Measurements from ENCODE around the gene NDNF. TPM values are rescaled to one million over a fixed set of nuclear protein-coding genes. Genes with fewer than 3 reads are reported as not detected.

Gene NDNF
- total RNA-seq, 5 donors from 2014 or later (not counting 1 experiment from before 2014, with no cell fraction given): 0.36 to 0.47 (median 0.41) TPM; not detected in 2

DNA sequence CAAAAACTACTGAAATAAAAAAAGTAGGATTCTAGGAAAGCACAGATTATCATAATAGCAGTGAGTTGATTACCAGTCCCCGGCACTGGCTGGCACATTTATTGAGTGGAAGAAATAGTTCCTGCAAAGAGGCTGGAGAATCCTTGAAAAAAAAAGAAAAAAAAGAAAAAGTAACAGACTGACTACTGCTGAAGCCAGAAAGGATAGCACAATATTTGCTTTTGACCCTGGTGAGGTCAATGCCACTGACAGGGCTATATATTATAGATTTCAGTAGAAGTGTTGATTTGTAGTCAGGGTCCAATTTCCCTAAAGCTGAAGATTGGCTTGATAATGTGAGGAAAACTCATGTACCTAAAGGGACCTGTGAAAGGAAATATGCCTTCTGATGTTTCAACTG is 64.7 kb downstream of the NDNF start:
- Mint-ChIP-seq H3K4me1 (peaks cover 44 to 65% (median 55%) of the 10 kb centered on the region in 3 donors), H3K27ac (no peak overlapping the region), H3K27me3 (peaks cover 0 to 3% of the 10 kb centered on the region in 2 donors), H3K36me3 (no peaks in the 10 kb centered on the region), H3K4me3 (no peak overlapping the region), H3K9me3 (no peaks in the 10 kb centered on the region)
- ChIA-PET CTCF (no interaction called here), POLR2A (no interaction called here)
- DNase-seq (no peak), ATAC-seq (replicated peaks in 1 of 4) (no peak)
- Histone ChIP-seq H3K27ac (ENCODE audit: low read length) (no peak overlapping the region), H3K27me3 (replicated peaks in 1 of 2; ENCODE audit: control insufficient read depth in 2 of 2, extremely low read depth in 1 of 2, insufficient read depth in 2 of 2, low read length in 1 of 2) (peaks cover 0 to 4% of the 10 kb centered on the region in 2 experiments), H3K4me3 (ENCODE audit: control insufficient read depth in 1 of 2, extremely low read depth in 1 of 2, low read length in 1 of 2) (no peak overlapping the region), H3K9me3 (no peaks in the 10 kb centered on the region), H3K4me1 (ENCODE audit: control insufficient read depth in 1 of 2, extremely low read depth in 1 of 2, insufficient read depth in 2 of 2, low read length in 2 of 2) (peaks cover 3 to 34% of the 10 kb centered on the region in 2 experiments), H3K36me3 (ENCODE audit: control insufficient read depth in 2 of 2, extremely low read depth in 1 of 2, insufficient read depth in 1 of 2, low read length in 1 of 2) (no peaks in the 10 kb centered on the region)
- WGBS (ENCODE audit: insufficient coverage): no CpG with 5 or more reads among the region's 1 CpG

DNA sequence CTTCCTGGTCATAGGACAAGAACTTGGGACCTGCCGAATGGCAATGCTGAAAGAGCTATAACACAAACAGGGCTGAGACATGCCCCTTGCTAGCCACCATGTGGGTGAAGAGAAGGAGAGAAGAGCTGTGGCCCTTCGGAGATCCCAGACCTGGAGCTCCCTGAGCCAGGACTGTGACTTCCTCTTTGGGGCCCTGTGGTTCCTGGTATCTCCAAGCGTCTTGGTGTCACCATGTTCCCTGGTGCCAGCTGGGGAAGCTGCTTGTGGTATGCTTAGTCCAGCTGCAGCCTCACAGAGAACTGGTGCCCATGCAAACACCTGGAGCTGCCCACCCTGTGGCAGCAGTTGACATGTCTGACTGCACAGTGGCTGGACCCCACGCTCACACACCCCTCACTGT is 68.5 kb downstream of the NDNF start:
- H3K36me3 ChIP-seq (ENCODE audit: control insufficient read depth in 2 of 2, extremely low read depth in 1 of 2, insufficient read depth in 1 of 2, low read length in 1 of 2): no peaks in the 10 kb centered on the region
- ChIA-PET CTCF (interaction anchor here in 1 of 2 donors (0.7 kb wide), 1 partner anchor 144 kb away, joined by 3 read pairs; no protein-coding TSS in a partner anchor), POLR2A (interaction anchor here in 1 of 2 donors (0.5 kb wide), 1 partner anchor 13 kb away, joined by 3 read pairs; no protein-coding TSS in a partner anchor)
- Mint-ChIP-seq H3K4me1 (peaks cover 20 to 34% (median 28%) of the 10 kb centered on the region in 3 donors), H3K27ac (no peak overlapping the region), H3K27me3 (peaks cover 0 to 7% of the 10 kb centered on the region in 2 donors), H3K9me3 (no peaks in the 10 kb centered on the region), H3K36me3 (no peaks in the 10 kb centered on the region), H3K4me3 (no peak overlapping the region)
- no peak for DNase-seq
- WGBS (ENCODE audit: insufficient coverage): 54% methylated on average over 2 of the region's 4 CpGs
- no peak overlapping the region for H3K4me3 ChIP-seq (ENCODE audit: control insufficient read depth in 1 of 2, extremely low read depth in 1 of 2, low read length in 1 of 2)
- peaks cover 6 to 8% of the 10 kb centered on the region in 2 experiments for H3K4me1 ChIP-seq (ENCODE audit: control insufficient read depth in 1 of 2, extremely low read depth in 1 of 2, insufficient read depth in 2 of 2, low read length in 2 of 2)
- H3K27me3 ChIP-seq (replicated peaks in 1 of 2; ENCODE audit: control insufficient read depth in 2 of 2, extremely low read depth in 1 of 2, insufficient read depth in 2 of 2, low read length in 1 of 2): peaks cover 0 to 9% of the 10 kb centered on the region in 2 experiments
- no peaks in the 10 kb centered on the region for H3K9me3 ChIP-seq
- no peak overlapping the region for H3K27ac ChIP-seq (ENCODE audit: low read length)
- no peak for ATAC-seq (replicated peaks in 1 of 4)

DNA sequence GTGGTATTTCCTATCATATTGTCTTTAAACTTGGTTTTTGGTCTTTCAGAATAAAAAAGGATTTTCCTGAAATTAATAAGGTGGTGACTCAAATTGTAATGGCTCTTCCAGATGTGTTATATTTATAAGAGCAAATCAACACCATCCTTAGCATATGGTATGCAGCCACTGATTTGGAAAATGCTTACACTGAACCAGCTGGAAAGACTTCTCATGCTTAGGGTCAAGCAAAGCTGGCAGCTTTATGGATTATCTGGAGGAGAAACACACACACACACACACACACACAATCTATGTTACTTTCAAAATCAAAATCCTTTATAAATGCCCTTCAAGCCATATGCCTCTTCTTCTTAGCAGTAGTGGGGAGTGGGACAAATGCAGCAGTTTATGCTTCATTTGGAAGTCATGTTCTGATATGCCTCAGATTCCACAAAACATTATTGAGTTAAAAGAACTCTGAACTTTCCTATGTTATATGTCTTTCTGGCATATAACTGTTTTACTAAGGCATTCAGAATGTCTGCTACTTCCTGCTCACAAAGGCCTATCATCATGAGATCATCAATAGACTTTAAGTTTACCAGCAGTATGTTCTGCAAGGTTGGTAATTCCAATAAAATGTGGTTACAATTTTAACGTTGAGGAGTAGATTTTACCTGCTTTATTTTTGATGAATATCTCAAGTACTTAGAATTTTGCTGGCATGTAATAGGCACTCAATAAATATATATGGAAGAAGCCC is 76.9 kb downstream of the NDNF start:
- Mint-ChIP-seq H3K9me3 (no peaks in the 10 kb centered on the region), H3K27ac (no peak overlapping the region), H3K4me3 (no peak overlapping the region), H3K4me1 (peaks cover 8 to 22% (median 16%) of the 10 kb centered on the region in 3 donors), H3K27me3 (no peaks in the 10 kb centered on the region), H3K36me3 (no peaks in the 10 kb centered on the region)
- Histone ChIP-seq H3K9me3 (no peaks in the 10 kb centered on the region), H3K27me3 (replicated peaks in 1 of 2; ENCODE audit: control insufficient read depth in 2 of 2, extremely low read depth in 1 of 2, insufficient read depth in 2 of 2, low read length in 1 of 2) (no peaks in the 10 kb centered on the region), H3K36me3 (ENCODE audit: control insufficient read depth in 2 of 2, extremely low read depth in 1 of 2, insufficient read depth in 1 of 2, low read length in 1 of 2) (no peaks in the 10 kb centered on the region), H3K4me1 (ENCODE audit: control insufficient read depth in 1 of 2, extremely low read depth in 1 of 2, insufficient read depth in 2 of 2, low read length in 2 of 2) (peaks cover 0 to 9% of the 10 kb centered on the region in 2 experiments), H3K27ac (ENCODE audit: low read length) (no peak overlapping the region), H3K4me3 (ENCODE audit: control insufficient read depth in 1 of 2, extremely low read depth in 1 of 2, low read length in 1 of 2) (no peak overlapping the region)
- WGBS (ENCODE audit: insufficient coverage): no CpG with 5 or more reads among the region's 1 CpG
- no peak for ATAC-seq (replicated peaks in 1 of 4)
- ChIA-PET POLR2A (no interaction called here), CTCF (no interaction called here)
- DNase-seq: no peak

DNA sequence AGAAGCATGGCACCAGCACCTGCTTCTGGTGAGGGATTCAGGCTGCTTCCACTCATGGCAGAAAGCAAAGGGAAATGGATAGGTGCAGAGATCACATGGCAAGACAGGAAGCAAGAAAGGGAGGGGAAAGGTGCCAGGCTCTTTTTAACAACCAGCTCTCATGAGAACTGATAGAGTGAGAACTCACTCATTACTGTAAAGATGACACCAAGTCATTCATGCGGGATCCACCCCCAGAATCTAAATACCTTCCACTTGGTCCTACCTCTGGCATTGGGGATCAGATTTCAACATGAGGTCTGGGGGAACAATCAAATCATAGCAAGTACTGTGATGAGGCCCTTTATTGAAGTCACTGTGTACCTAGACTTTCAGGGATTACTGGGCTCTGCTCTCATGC is 77.8 kb downstream of the NDNF start:
- Histone ChIP-seq H3K4me3 (ENCODE audit: control insufficient read depth in 1 of 2, extremely low read depth in 1 of 2, low read length in 1 of 2) (no peak overlapping the region), H3K27ac (ENCODE audit: low read length) (no peak overlapping the region), H3K9me3 (no peaks in the 10 kb centered on the region), H3K4me1 (ENCODE audit: control insufficient read depth in 1 of 2, extremely low read depth in 1 of 2, insufficient read depth in 2 of 2, low read length in 2 of 2) (peaks cover 0 to 9% of the 10 kb centered on the region in 2 experiments), H3K27me3 (replicated peaks in 1 of 2; ENCODE audit: control insufficient read depth in 2 of 2, extremely low read depth in 1 of 2, insufficient read depth in 2 of 2, low read length in 1 of 2) (peaks cover 0 to 4% of the 10 kb centered on the region in 2 experiments), H3K36me3 (ENCODE audit: control insufficient read depth in 2 of 2, extremely low read depth in 1 of 2, insufficient read depth in 1 of 2, low read length in 1 of 2) (no peaks in the 10 kb centered on the region)
- Mint-ChIP-seq H3K27ac (no peak overlapping the region), H3K4me3 (no peak overlapping the region), H3K4me1 (peaks cover 8 to 22% (median 16%) of the 10 kb centered on the region in 3 donors), H3K9me3 (no peaks in the 10 kb centered on the region), H3K36me3 (no peaks in the 10 kb centered on the region), H3K27me3 (peaks cover 0 to under 1% of the 10 kb centered on the region in 2 donors)
- ATAC-seq (replicated peaks in 1 of 4) (peak in 1 of 4 experiments; percentile 40), DNase-seq (no peak)
- POLR2A ChIA-PET: no interaction called here
- CTCF ChIA-PET: no interaction called here
- WGBS (ENCODE audit: insufficient coverage): no CpG with 5 or more reads among the region's 1 CpG

GRCh38 chr4:120991885-120992284 is 80.5 kb downstream of the NDNF start:
- no peak overlapping the region for H3K27ac Mint-ChIP-seq
- no CpG with 5 or more reads among the region's 2 CpGs for WGBS (ENCODE audit: insufficient coverage)
- ATAC-seq (replicated peaks in 1 of 4): no peak

GRCh38 chr4:120990246-120990645 is 82.1 kb downstream of the NDNF start:
- no peaks in the 10 kb centered on the region for H3K9me3 ChIP-seq
- H3K4me1 ChIP-seq (ENCODE audit: control insufficient read depth in 1 of 2, extremely low read depth in 1 of 2, insufficient read depth in 2 of 2, low read length in 2 of 2): peaks cover 0 to 7% of the 10 kb centered on the region in 2 experiments
- Mint-ChIP-seq H3K4me1 (peaks cover 5 to 17% (median 10%) of the 10 kb centered on the region in 3 donors), H3K27ac (no peak overlapping the region), H3K27me3 (peaks cover 6 to 11% of the 10 kb centered on the region in 2 donors), H3K9me3 (peaks cover 0 to 3% (median 0%) of the 10 kb centered on the region in 3 donors), H3K4me3 (no peak overlapping the region), H3K36me3 (no peaks in the 10 kb centered on the region)
- ChIA-PET CTCF (interaction anchor here in 1 of 2 donors (0.6 kb wide), 1 partner anchor 12 kb away, joined by 3 read pairs; no protein-coding TSS in a partner anchor), POLR2A (interaction anchor here in 1 of 2 donors (0.7 kb wide), 1 partner anchor 14 kb away, joined by 3 read pairs; no protein-coding TSS in a partner anchor)
- no CpG with 5 or more reads among the region's 2 CpGs for WGBS (ENCODE audit: insufficient coverage)
- ATAC-seq (replicated peaks in 1 of 4) (no peak), DNase-seq (no peak)
- no peak overlapping the region for H3K27ac ChIP-seq (ENCODE audit: low read length)
- peaks cover 0 to 4% of the 10 kb centered on the region in 2 experiments for H3K27me3 ChIP-seq (replicated peaks in 1 of 2; ENCODE audit: control insufficient read depth in 2 of 2, extremely low read depth in 1 of 2, insufficient read depth in 2 of 2, low read length in 1 of 2)
- H3K36me3 ChIP-seq (ENCODE audit: control insufficient read depth in 2 of 2, extremely low read depth in 1 of 2, insufficient read depth in 1 of 2, low read length in 1 of 2): no peaks in the 10 kb centered on the region
- H3K4me3 ChIP-seq (ENCODE audit: control insufficient read depth in 1 of 2, extremely low read depth in 1 of 2, low read length in 1 of 2): no peak overlapping the region

More at GRCh38 chr4:120991885-120992284, 80.5 kb downstream of the NDNF start:
- H3K27ac ChIP-seq (ENCODE audit: low read length): no peak overlapping the region
- H3K27me3 Mint-ChIP-seq: peaks cover 3 to 5% of the 10 kb centered on the region in 2 donors
- DNase-seq: no peak
- no peaks in the 10 kb centered on the region for H3K36me3 Mint-ChIP-seq
- no peak overlapping the region for H3K4me3 Mint-ChIP-seq
- CTCF ChIA-PET: interaction anchor here in 1 of 2 donors (0.6 kb wide), 1 partner anchor 10 kb away, joined by 10 read pairs; no protein-coding TSS in a partner anchor
- POLR2A ChIA-PET: no interaction called here
- peaks cover 8 to 22% (median 16%) of the 10 kb centered on the region in 3 donors for H3K4me1 Mint-ChIP-seq
- H3K4me1 ChIP-seq (ENCODE audit: control insufficient read depth in 1 of 2, extremely low read depth in 1 of 2, insufficient read depth in 2 of 2, low read length in 2 of 2): peaks cover 0 to 9% of the 10 kb centered on the region in 2 experiments
- no peak overlapping the region for H3K4me3 ChIP-seq (ENCODE audit: control insufficient read depth in 1 of 2, extremely low read depth in 1 of 2, low read length in 1 of 2)
- H3K27me3 ChIP-seq (replicated peaks in 1 of 2; ENCODE audit: control insufficient read depth in 2 of 2, extremely low read depth in 1 of 2, insufficient read depth in 2 of 2, low read length in 1 of 2): peaks cover 0 to 4% of the 10 kb centered on the region in 2 experiments
- H3K9me3 Mint-ChIP-seq: no peaks in the 10 kb centered on the region
- H3K36me3 ChIP-seq (ENCODE audit: control insufficient read depth in 2 of 2, extremely low read depth in 1 of 2, insufficient read depth in 1 of 2, low read length in 1 of 2): no peaks in the 10 kb centered on the region
- H3K9me3 ChIP-seq: no peaks in the 10 kb centered on the region

Measured in T-cell (primary cell).